HepG2 (cell line): Measurements from ENCODE around the gene PTPRM. TPM values are rescaled to one million over a fixed set of nuclear protein-coding genes. Genes with fewer than 3 reads are reported as not detected.

Experiments
- BCL6 ChIP-seq: IDR thresholded peaks from 2 replicates; pipeline ENCODE4 v1.6.1; 2016; ENCODE audit warnings: missing genetic modification reagents, missing compliant biosample characterization
- GTF3A ChIP-seq: sonication (generic); formaldehyde crosslinking; conservative IDR thresholded peaks from 2 replicates; pipeline ENCODE4 v1.4.0; 2020; ENCODE audit warnings: mild to moderate bottlenecking, missing genetic modification reagents
- HNRNPK ChIP-seq: fragments of 200-400 bp; formaldehyde crosslinking; IDR thresholded peaks from 2 replicates; pipeline ENCODE4 v1.6.1; 2018; ENCODE audit warnings: low read length, low read depth, moderate library complexity, mild to moderate bottlenecking; ENCODE audit not compliant: poor library complexity, severe bottlenecking
- KMT2A ChIP-seq: sonication (generic); formaldehyde crosslinking; IDR thresholded peaks from 2 replicates; pipeline ENCODE4 v1.4.0; 2020; ENCODE audit warnings: missing genetic modification reagents
- MATR3 ChIP-seq: sonication (generic); formaldehyde crosslinking; IDR thresholded peaks from 2 replicates; pipeline ENCODE4 v1.4.0; 2020; ENCODE audit warnings: missing genetic modification reagents
- NONO ChIP-seq, 2 experiments: fragments of 450-650 bp in 1 of 2; sonication (generic) in 1 of 2; formaldehyde crosslinking in 1 of 2; IDR thresholded peaks in 1 of 2; conservative IDR thresholded peaks in 1 of 2; 2 replicates each; pipeline versions ENCODE4 v1.6.1 to v1.8.0; 2017 to 2022; ENCODE audit warnings: mild to moderate bottlenecking in 1 of 2, missing genetic modification reagents in 1 of 2, moderate library complexity in 1 of 2
- NR2F1 ChIP-seq, 2 experiments: fragments of 450-650 bp in 1 of 2; formaldehyde crosslinking in 1 of 2; IDR thresholded peaks; 2 replicates each; pipeline versions ENCODE4 v1.5.0 to v1.6.1; 2016 to 2020; ENCODE audit warnings: mild to moderate bottlenecking in 1 of 2, missing compliant biosample characterization in 1 of 2, missing genetic modification reagents in 1 of 2, moderate library complexity in 1 of 2
- NR3C1 ChIP-seq: sonication (generic); formaldehyde crosslinking; IDR thresholded peaks from 2 replicates; pipeline ENCODE4 v1.4.0; 2020; ENCODE audit warnings: missing genetic modification reagents
- SMAD3 ChIP-seq: sonication (generic); formaldehyde crosslinking; IDR thresholded peaks from 2 replicates; pipeline ENCODE4 v1.4.0; 2020; ENCODE audit warnings: missing genetic modification reagents
- SP2 ChIP-seq: sonication (generic); formaldehyde crosslinking; IDR thresholded peaks from 2 replicates; pipeline ENCODE4 v1.5.1; 2020; ENCODE audit warnings: mild to moderate bottlenecking, missing genetic modification reagents
- TBX2 ChIP-seq: sonication (generic); formaldehyde crosslinking; IDR thresholded peaks from 2 replicates; pipeline ENCODE4 v1.5.0; 2020; ENCODE audit warnings: missing genetic modification reagents, mild to moderate bottlenecking, borderline replicate concordance
- XRCC5 ChIP-seq: fragments of 200-400 bp; formaldehyde crosslinking; optimal IDR thresholded peaks from 2 replicates; pipeline ENCODE3; 2017; ENCODE audit warnings: mild to moderate bottlenecking, low read length
- ZFP37 ChIP-seq: sonication (generic); formaldehyde crosslinking; IDR thresholded peaks from 2 replicates; pipeline ENCODE4 v1.4.0; 2020; ENCODE audit warnings: missing genetic modification reagents, borderline replicate concordance
- ZNF264 ChIP-seq: sonication (generic); formaldehyde crosslinking; IDR thresholded peaks from 2 replicates; pipeline ENCODE4 v1.4.0; 2020; ENCODE audit warnings: missing genetic modification reagents
- ZNF331 ChIP-seq: sonication (generic); formaldehyde crosslinking; IDR thresholded peaks from 2 replicates; pipeline ENCODE4 v1.4.0; 2020; ENCODE audit warnings: missing genetic modification reagents
- ZNF343 ChIP-seq: sonication (generic); formaldehyde crosslinking; IDR thresholded peaks from 2 replicates; pipeline ENCODE4 v1.4.0; 2020; ENCODE audit warnings: mild to moderate bottlenecking, missing genetic modification reagents
- ZNF777 ChIP-seq: sonication (generic); formaldehyde crosslinking; IDR thresholded peaks from 2 replicates; pipeline ENCODE4 v1.4.0; 2020; ENCODE audit warnings: missing genetic modification reagents
- polyA plus RNA-seq, 8 experiments: library from polyadenylated mRNA; depleted of rRNA in 3 of 8; stranded (reverse) in 7 of 8; unstranded in 1 of 8; fragments of >200 nt; fragmentation: Illumina TruSeq in 4 of 8; extraction: Trizol in 4 of 8; gene quantifications; 2 replicates each; pipeline versions ENCODE4 v1.2.1 to v1.2.3, GENCODE V29; 2011 to 2016; ENCODE audit warnings: low read depth in 4 of 8, missing spikeins in 1 of 8, mixed read lengths in 1 of 8; ENCODE audit not compliant: insufficient read depth in 1 of 8
- total RNA-seq, 5 experiments: library from RNA; depleted of rRNA; stranded (reverse); fragments of >200 nt; fragmentation: Illumina TruSeq; extraction: Trizol; gene quantifications; 2 replicates each; pipeline ENCODE4 v1.2.3, GENCODE V29; 2016; ENCODE audit warnings: low read depth in 1 of 5
- TF ChIP-seq, protein P1 (sequence below): IDR thresholded peaks from 2 replicates; pipeline ENCODE4 v1.6.1; 2016; ENCODE audit warnings: mild to moderate bottlenecking
- TF ChIP-seq, protein P2 (sequence below): sonication (generic); formaldehyde crosslinking; IDR thresholded peaks from 2 replicates; pipeline ENCODE4 v1.8.1; 2023; ENCODE audit warnings: missing genetic modification reagents, inconsistent platforms, borderline replicate concordance
- TF ChIP-seq, protein P3 (sequence below): fragments of 450-650 bp; IDR thresholded peaks from 2 replicates; pipeline ENCODE4 v1.6.1; 2017; ENCODE audit warnings: mild to moderate bottlenecking
- TF ChIP-seq, protein P4 (sequence below): sonication (generic); formaldehyde crosslinking; IDR thresholded peaks from 2 replicates; pipeline ENCODE4 v1.9.0; 2021; ENCODE audit warnings: missing genetic modification reagents, borderline replicate concordance

PTPRM gene
- total and polyA plus RNA-seq, 2 of the 13 experiments (the other 11 are each of a cell fraction or from before 2014, with no cell fraction given): 12.6 to 108 TPM

DNA sequence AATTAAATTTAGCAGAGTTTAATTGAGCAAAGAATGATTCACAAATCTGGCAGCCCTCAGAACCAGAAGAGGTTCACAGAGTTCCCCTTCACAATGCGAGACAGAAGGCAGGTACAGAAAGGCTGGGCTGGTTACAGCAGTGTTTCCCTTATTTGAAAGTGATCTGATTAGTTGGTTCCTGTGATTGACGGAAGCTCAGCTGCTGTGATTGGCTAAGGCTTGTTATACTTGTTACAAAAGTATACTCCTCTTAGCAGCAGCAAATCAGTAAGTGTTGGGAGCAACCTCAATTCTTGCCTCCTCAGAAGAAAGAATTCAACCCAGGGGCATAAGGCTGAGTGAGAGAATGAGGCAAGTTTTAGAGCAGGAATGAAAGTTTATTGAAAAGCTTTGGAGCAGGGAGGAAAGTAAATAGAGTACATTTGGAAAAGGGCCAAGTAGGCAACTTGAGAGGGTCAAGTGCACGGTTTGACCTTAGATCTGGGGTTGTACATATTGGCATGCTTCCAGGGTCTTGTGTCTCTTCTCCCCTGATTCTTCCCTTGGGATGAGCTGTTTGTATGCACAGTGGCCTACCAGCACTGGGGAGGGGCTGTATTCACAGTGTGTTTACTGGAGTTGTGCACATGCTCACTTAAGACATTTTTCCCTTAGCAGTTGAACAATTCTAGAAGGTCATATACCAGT is 610.4 kb downstream of the PTPRM start (continued):
- peak; percentile 91 for TF ChIP-seq NR2F1 (CRISPR knock-in tag; IDR thresholded peaks at IDR 0.05)
- TF ChIP-seq, protein P1, sequence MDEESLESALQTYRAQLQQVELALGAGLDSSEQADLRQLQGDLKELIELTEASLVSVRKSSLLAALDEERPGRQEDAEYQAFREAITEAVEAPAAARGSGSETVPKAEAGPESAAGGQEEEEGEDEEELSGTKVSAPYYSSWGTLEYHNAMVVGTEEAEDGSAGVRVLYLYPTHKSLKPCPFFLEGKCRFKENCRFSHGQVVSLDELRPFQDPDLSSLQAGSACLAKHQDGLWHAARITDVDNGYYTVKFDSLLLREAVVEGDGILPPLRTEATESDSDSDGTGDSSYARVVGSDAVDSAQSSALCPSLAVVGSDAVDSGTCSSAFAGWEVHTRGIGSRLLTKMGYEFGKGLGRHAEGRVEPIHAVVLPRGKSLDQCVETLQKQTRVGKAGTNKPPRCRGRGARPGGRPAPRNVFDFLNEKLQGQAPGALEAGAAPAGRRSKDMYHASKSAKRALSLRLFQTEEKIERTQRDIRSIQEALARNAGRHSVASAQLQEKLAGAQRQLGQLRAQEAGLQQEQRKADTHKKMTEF (CRISPR knock-in tag): peak; percentile 48; the same call in 1 of the 2 replicates
- TF ChIP-seq MATR3 (CRISPR knock-in tag): no peak
- peak; percentile 95 for TF ChIP-seq BCL6 (CRISPR knock-in tag)
- no peak for TF ChIP-seq TBX2 (CRISPR knock-in tag)
- TF ChIP-seq, protein P2, sequence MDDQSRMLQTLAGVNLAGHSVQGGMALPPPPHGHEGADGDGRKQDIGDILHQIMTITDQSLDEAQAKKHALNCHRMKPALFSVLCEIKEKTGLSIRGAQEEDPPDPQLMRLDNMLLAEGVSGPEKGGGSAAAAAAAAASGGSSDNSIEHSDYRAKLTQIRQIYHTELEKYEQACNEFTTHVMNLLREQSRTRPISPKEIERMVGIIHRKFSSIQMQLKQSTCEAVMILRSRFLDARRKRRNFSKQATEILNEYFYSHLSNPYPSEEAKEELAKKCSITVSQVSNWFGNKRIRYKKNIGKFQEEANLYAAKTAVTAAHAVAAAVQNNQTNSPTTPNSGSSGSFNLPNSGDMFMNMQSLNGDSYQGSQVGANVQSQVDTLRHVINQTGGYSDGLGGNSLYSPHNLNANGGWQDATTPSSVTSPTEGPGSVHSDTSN (CRISPR knock-in tag): no peak
- no peak for TF ChIP-seq NR3C1
- TF ChIP-seq ZNF777 (CRISPR knock-in tag): no peak
- no peak for TF ChIP-seq SMAD3 (CRISPR knock-in tag)
- TF ChIP-seq ZNF331: peak; percentile 53; the same call in 1 of the 2 replicates
- TF ChIP-seq XRCC5: no peak
- TF ChIP-seq KMT2A (CRISPR knock-in tag): no peak
- TF ChIP-seq, protein P3, sequence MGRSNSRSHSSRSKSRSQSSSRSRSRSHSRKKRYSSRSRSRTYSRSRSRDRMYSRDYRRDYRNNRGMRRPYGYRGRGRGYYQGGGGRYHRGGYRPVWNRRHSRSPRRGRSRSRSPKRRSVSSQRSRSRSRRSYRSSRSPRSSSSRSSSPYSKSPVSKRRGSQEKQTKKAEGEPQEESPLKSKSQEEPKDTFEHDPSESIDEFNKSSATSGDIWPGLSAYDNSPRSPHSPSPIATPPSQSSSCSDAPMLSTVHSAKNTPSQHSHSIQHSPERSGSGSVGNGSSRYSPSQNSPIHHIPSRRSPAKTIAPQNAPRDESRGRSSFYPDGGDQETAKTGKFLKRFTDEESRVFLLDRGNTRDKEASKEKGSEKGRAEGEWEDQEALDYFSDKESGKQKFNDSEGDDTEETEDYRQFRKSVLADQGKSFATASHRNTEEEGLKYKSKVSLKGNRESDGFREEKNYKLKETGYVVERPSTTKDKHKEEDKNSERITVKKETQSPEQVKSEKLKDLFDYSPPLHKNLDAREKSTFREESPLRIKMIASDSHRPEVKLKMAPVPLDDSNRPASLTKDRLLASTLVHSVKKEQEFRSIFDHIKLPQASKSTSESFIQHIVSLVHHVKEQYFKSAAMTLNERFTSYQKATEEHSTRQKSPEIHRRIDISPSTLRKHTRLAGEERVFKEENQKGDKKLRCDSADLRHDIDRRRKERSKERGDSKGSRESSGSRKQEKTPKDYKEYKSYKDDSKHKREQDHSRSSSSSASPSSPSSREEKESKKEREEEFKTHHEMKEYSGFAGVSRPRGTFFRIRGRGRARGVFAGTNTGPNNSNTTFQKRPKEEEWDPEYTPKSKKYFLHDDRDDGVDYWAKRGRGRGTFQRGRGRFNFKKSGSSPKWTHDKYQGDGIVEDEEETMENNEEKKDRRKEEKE: no peak
- no peak for TF ChIP-seq ZFP37 (CRISPR knock-in tag)
- TF ChIP-seq, protein P4, sequence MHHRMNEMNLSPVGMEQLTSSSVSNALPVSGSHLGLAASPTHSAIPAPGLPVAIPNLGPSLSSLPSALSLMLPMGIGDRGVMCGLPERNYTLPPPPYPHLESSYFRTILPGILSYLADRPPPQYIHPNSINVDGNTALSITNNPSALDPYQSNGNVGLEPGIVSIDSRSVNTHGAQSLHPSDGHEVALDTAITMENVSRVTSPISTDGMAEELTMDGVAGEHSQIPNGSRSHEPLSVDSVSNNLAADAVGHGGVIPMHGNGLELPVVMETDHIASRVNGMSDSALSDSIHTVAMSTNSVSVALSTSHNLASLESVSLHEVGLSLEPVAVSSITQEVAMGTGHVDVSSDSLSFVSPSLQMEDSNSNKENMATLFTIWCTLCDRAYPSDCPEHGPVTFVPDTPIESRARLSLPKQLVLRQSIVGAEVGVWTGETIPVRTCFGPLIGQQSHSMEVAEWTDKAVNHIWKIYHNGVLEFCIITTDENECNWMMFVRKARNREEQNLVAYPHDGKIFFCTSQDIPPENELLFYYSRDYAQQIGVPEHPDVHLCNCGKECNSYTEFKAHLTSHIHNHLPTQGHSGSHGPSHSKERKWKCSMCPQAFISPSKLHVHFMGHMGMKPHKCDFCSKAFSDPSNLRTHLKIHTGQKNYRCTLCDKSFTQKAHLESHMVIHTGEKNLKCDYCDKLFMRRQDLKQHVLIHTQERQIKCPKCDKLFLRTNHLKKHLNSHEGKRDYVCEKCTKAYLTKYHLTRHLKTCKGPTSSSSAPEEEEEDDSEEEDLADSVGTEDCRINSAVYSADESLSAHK: no peak
- TF ChIP-seq NONO (IDR thresholded peaks at IDR 0.05): no peak
- TF ChIP-seq NONO (CRISPR knock-in tag; conservative IDR thresholded peaks at IDR 0.05): no peak
- peak; percentile 68 for TF ChIP-seq SP2 (CRISPR knock-in tag)
- TF ChIP-seq ZNF343: no peak
- TF ChIP-seq GTF3A (CRISPR knock-in tag): no peak
- no peak for TF ChIP-seq HNRNPK
- no peak for TF ChIP-seq ZNF264 (CRISPR knock-in tag)
